Uterus (tissue), 4 donors: ENCODE data around the gene SMKR1. TPM values are rescaled to one million over a fixed set of nuclear protein-coding genes. Genes with fewer than 3 reads are reported as not detected.

Source experiments
- DNase-seq, 2 donors: peaks; one replicate each; pipeline ENCODE4 v3.0.0-alpha.2; 2019 to 2020
- H3K27ac ChIP-seq, 2 donors: fragments of 200-600 bp; sonication (generic); 1 replicate in 1 of 2; 2 replicates in 1 of 2; pipeline ENCODE4 v1.5.1; 2016 to 2018
- H3K27me3 ChIP-seq, 2 donors: fragments of 200-600 bp; sonication (generic); one replicate each; pipeline ENCODE4 v1.5.1; 2018 to 2019; ENCODE audit warnings: control low read depth in 1 of 2
- H3K36me3 ChIP-seq, 2 donors: fragments of 200-600 bp; sonication (generic); one replicate each; pipeline ENCODE4 v1.5.1; 2019; ENCODE audit warnings: control low read depth in 1 of 2
- H3K4me1 ChIP-seq, 2 donors: fragments of 200-600 bp; sonication (generic); one replicate each; pipeline ENCODE4 v1.5.1; 2018 to 2019; ENCODE audit warnings: control low read depth in 1 of 2
- H3K4me3 ChIP-seq, 2 donors: fragments of 200-600 bp; sonication (generic); 1 replicate in 1 of 2; 2 replicates in 1 of 2; pipeline ENCODE4 v1.5.1; 2018 to 2019; ENCODE audit warnings: mild to moderate bottlenecking in 1 of 2
- H3K9me3 ChIP-seq, 2 donors: fragments of 200-600 bp; sonication (generic); one replicate each; pipeline ENCODE4 v1.5.1; 2019; ENCODE audit warnings: control low read depth in 1 of 2
- POLR2A ChIP-seq, 2 donors: fragments of 450-650 bp; IDR thresholded peaks; one replicate each; pipeline ENCODE4 v1.6.1; 2016; ENCODE audit warnings: antibody characterized with exemption in 2 of 2, mild to moderate bottlenecking in 1 of 2, moderate library complexity in 1 of 2
- intact Hi-C: fragments of 100-400 bp; cut with DNase I; formaldehyde crosslinking; loops from one replicate; pipeline ENCODE4 v1.15.1; 2023; ENCODE audit warnings: low total_unique reads
- total RNA-seq, 4 donors: library from RNA; depleted of rRNA in 3 of 4; stranded (reverse); fragments of >200 nt in 3 of 4; gene quantifications; one replicate each; pipeline versions ENCODE4 v1.1.0 to v1.2.4, GENCODE V29; 2014 to 2023
- TF ChIP-seq, protein P1 (sequence below), 4 experiments: fragments of 200-600 bp in 2 of 4; fragments of 450-650 bp in 2 of 4; sonication (generic) in 2 of 4; IDR thresholded peaks; one replicate each; pipeline ENCODE4 v1.5.1; 2016 to 2019; ENCODE audit warnings: antibody characterized with exemption in 4 of 4, mild to moderate bottlenecking in 2 of 4, moderate library complexity in 1 of 4
- donor health status: DM: yes; HTN: yes; CAD: no.

Gene SMKR1
- total RNA-seq, 4 donors from 2014 or later, result 0.35 to 1.7 TPM; not detected in 2

DNA sequence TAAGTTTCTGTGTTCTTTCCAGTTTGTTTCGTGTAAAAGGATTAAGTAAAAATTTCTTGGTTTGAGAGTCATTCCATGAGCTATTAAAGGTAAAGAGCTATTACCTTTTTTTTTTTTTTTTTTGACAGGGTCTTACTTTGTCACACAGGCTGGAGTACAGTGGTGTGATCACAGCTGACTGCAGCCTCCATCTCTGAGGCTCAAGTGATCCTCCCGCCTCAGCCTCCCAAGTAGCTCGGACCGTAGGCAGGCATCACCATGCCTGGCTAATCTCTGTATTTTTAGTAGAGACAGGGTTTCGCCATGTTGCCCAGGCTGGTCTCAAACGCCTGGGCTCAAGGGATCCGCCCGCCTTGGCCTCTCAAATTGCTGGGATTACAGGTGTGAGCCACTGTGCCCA is 1.4 kb downstream of the SMKR1 start:
- DNase-seq, result no peak
- no peaks in the 10 kb centered on the region for H3K27me3 ChIP-seq
- no peaks in the 10 kb centered on the region for H3K9me3 ChIP-seq
- no peaks in the 10 kb centered on the region for H3K4me1 ChIP-seq
- no peaks in the 10 kb centered on the region for H3K36me3 ChIP-seq
- intact Hi-C loops, result no loop called here
- H3K4me3 ChIP-seq, result no peak overlapping the region
- no peak for TF ChIP-seq POLR2A (IDR thresholded peaks at IDR 0.05)
- TF ChIP-seq, protein P1, sequence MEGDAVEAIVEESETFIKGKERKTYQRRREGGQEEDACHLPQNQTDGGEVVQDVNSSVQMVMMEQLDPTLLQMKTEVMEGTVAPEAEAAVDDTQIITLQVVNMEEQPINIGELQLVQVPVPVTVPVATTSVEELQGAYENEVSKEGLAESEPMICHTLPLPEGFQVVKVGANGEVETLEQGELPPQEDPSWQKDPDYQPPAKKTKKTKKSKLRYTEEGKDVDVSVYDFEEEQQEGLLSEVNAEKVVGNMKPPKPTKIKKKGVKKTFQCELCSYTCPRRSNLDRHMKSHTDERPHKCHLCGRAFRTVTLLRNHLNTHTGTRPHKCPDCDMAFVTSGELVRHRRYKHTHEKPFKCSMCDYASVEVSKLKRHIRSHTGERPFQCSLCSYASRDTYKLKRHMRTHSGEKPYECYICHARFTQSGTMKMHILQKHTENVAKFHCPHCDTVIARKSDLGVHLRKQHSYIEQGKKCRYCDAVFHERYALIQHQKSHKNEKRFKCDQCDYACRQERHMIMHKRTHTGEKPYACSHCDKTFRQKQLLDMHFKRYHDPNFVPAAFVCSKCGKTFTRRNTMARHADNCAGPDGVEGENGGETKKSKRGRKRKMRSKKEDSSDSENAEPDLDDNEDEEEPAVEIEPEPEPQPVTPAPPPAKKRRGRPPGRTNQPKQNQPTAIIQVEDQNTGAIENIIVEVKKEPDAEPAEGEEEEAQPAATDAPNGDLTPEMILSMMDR (IDR thresholded peaks at IDR 0.05), result no peak
- no peak overlapping the region for H3K27ac ChIP-seq

DNA sequence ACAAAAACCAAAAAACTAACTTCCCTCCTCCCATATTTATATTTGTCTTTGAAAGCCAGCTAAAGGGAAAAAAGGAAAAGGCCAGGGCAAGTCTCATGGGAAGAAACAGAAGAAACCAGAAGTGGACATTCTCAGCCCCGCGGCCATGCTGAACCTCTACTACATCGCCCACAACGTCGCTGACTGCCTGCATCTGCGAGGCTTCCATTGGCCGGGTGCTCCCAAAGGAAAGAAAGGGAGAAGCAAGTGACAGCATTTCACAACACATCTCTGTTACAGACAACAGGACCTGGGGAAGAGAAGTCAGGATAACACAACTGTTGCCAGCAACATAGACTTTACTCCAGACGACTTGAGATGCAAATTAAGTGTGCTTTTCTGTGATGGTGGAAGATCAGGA is 9.9 kb downstream of the SMKR1 start:
- TF ChIP-seq, protein P1 (IDR thresholded peaks at IDR 0.05), result no peak
- no peak for TF ChIP-seq POLR2A (IDR thresholded peaks at IDR 0.05)
- no peak for DNase-seq
- no peaks in the 10 kb centered on the region for H3K4me1 ChIP-seq
- H3K27ac ChIP-seq, result no peak overlapping the region
- H3K4me3 ChIP-seq, result no peak overlapping the region
- H3K9me3 ChIP-seq, result no peaks in the 10 kb centered on the region
- intact Hi-C loops, result no loop called here
- H3K27me3 ChIP-seq, result no peaks in the 10 kb centered on the region
- no peaks in the 10 kb centered on the region for H3K36me3 ChIP-seq

DNA sequence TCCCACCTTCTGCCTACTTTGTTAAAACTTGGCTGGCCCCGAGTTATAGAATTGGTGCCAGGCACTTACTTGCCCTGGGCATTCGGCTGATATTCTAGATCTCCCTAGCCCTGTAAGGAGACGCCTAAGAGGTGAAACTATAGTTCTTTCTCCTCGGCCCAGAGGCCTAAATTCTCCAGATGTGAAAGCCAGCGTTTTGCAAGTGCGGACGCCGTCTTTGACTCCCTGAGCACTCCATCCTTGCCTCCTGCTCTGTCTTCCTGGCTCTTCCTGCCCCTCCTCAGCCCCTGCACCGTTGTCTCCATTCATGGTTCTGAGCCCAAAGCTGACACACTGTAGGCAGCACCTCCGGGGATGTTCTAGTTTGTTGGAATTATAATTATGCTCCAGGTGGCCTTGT is 11.2 kb downstream of the SMKR1 start:
- H3K4me1 ChIP-seq, result no peaks in the 10 kb centered on the region
- DNase-seq, result no peak
- intact Hi-C loops, result no loop called here
- no peaks in the 10 kb centered on the region for H3K27me3 ChIP-seq
- H3K4me3 ChIP-seq, result no peak overlapping the region
- H3K9me3 ChIP-seq, result no peaks in the 10 kb centered on the region
- no peaks in the 10 kb centered on the region for H3K36me3 ChIP-seq
- TF ChIP-seq, protein P1 (IDR thresholded peaks at IDR 0.05), result no peak
- no peak for TF ChIP-seq POLR2A (IDR thresholded peaks at IDR 0.05)
- H3K27ac ChIP-seq, result no peak overlapping the region

DNA sequence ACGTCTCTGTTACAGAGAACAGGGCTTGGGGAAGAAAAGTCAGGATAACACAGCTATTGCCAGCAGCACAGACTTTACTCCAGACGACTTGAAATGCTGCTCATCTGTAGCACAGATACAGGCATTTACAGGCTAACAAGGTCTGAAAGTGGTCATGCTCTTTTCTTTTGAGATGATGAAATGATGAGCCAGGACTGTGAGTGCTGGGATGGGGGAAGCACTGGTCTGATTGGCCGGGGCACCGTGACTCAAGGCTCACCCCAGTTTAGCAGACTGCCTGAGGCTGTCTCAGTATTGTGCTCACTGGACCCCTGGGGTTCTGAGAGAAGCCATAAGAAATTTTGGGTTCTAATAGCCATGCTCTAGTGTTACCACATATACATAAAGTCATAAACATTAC is 12.4 kb downstream of the SMKR1 start:
- Histone ChIP-seq H3K4me3 (no peak overlapping the region), H3K36me3 (no peaks in the 10 kb centered on the region), H3K4me1 (no peaks in the 10 kb centered on the region), H3K27me3 (no peaks in the 10 kb centered on the region), H3K27ac (no peak overlapping the region), H3K9me3 (no peaks in the 10 kb centered on the region)
- no peak for TF ChIP-seq POLR2A (IDR thresholded peaks at IDR 0.05)
- TF ChIP-seq, protein P1 (IDR thresholded peaks at IDR 0.05), result no peak
- intact Hi-C loops, result no loop called here
- no peak for DNase-seq

DNA sequence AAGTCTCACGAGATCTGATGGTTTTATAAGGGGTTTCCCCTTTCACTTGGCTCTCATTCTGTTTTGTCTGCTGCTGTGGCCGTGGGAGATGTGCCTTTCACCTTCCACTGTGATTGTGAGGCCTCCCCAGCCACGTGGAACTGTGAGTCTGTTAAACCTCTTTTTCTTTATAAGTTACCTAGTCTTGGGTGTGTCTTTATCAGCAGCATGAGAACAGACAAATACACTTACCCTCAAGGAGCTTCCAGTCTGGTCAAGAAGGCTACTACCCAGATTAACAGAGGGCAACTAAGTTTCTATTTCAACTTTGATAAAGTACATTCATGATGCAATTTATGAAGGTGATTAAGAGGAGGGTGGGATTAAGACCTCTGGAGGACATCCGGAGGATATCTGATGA is 13.1 kb downstream of the SMKR1 start:
- no peaks in the 10 kb centered on the region for H3K36me3 ChIP-seq
- H3K27ac ChIP-seq, result no peak overlapping the region
- no peak overlapping the region for H3K4me3 ChIP-seq
- no peak for DNase-seq
- H3K9me3 ChIP-seq, result no peaks in the 10 kb centered on the region
- intact Hi-C loops, result no loop called here
- TF ChIP-seq POLR2A (IDR thresholded peaks at IDR 0.05), result no peak
- TF ChIP-seq, protein P1 (IDR thresholded peaks at IDR 0.05), result no peak
- H3K4me1 ChIP-seq, result no peaks in the 10 kb centered on the region
- H3K27me3 ChIP-seq, result no peaks in the 10 kb centered on the region
